NCI-H1092 treated with DMSO at 0.1 percent for 48 hours (cell line): ENCODE data around the gene DEFB128.

Experiments
- DNase-seq: peaks from one replicate; lab custom pipeline; 2025; lab: John Stamatoyannopoulos, UW

DEFB128 gene

GRCh38 chr20:152131-152530 is 37.4 kb downstream of the DEFB128 start:
- DNase-seq, result no peak

- no peak for DNase-seq
These were observed 43.6 kb downstream of the DEFB128 start for GRCh38 chr20:145877-146276.

GRCh38 chr20:142290-142689 is 47.2 kb downstream of the DEFB128 start, which contains the start of gene DEFB126:
TSS of gene DEFB126 (plus strand) at chr20:142590. CDS start at chr20:142629, 39 bp downstream.
- DNase-seq, result no peak
